GM23338 (cell line): ENCODE data around the gene FMN2. TPM values are rescaled to one million over a fixed set of nuclear protein-coding genes. Genes with fewer than 3 reads are reported as not detected.

Source experiments
- ATAC-seq: fragments of 200-7000 bp; cut with Tn5 transposase; 3 replicates; pipeline ENCODE4 v1.9.1; 2020
- DNase-seq: peaks from one replicate; pipeline ENCODE4 v3.0.0-alpha.2; 2015; ENCODE audit warnings: low spot score
- H2AFZ ChIP-seq: fragments of 200-600 bp; sonication (generic); 2 replicates; pipeline ENCODE4 v1.8.0; 2016; ENCODE audit warnings: antibody characterized with exemption, mild to moderate bottlenecking, moderate library complexity
- H3F3A ChIP-seq: fragments of 200-600 bp; sonication (generic); replicated peaks from 2 replicates; pipeline ENCODE4 v1.8.0; 2017; ENCODE audit warnings: antibody characterized with exemption, mixed run types, low read depth
- H3K27ac ChIP-seq: fragments of 200-600 bp; sonication (generic); 2 replicates; pipeline ENCODE4 v1.6.1; 2016; ENCODE audit warnings: low read depth
- H3K27me3 ChIP-seq: fragments of 200-600 bp; sonication (generic); 2 replicates; pipeline ENCODE4 v1.8.0; 2016; ENCODE audit warnings: mild to moderate bottlenecking, mixed run types, moderate library complexity; ENCODE audit not compliant: insufficient read depth
- H3K36me3 ChIP-seq: fragments of 200-600 bp; sonication (generic); 2 replicates; pipeline ENCODE4 v1.8.0; 2016; ENCODE audit warnings: mild to moderate bottlenecking; ENCODE audit not compliant: insufficient read depth
- H3K4me1 ChIP-seq: fragments of 200-600 bp; sonication (generic); 2 replicates; pipeline ENCODE4 v1.8.0; 2016; ENCODE audit warnings: mild to moderate bottlenecking, moderate library complexity; ENCODE audit not compliant: insufficient read depth
- H3K4me2 ChIP-seq: fragments of 200-600 bp; sonication (generic); 2 replicates; pipeline ENCODE4 v1.7.1; 2017; ENCODE audit warnings: mixed run types
- H3K4me3 ChIP-seq: fragments of 200-600 bp; sonication (generic); 2 replicates; pipeline ENCODE4 v1.6.1; 2016; ENCODE audit warnings: mixed run types
- H3K79me2 ChIP-seq: fragments of 200-600 bp; sonication (generic); replicated peaks from 2 replicates; pipeline ENCODE4 v1.8.0; 2017; ENCODE audit warnings: mild to moderate bottlenecking; ENCODE audit not compliant: insufficient read depth
- H3K9me2 ChIP-seq: fragments of 200-600 bp; sonication (generic); 2 replicates; pipeline ENCODE4 v1.8.0; 2017; ENCODE audit not compliant: insufficient read depth
- H4K20me1 ChIP-seq: fragments of 200-600 bp; sonication (generic); replicated peaks from 2 replicates; pipeline ENCODE4 v1.8.0; 2017; ENCODE audit warnings: mild to moderate bottlenecking; ENCODE audit not compliant: insufficient read depth
- H3K27ac Mint-ChIP-seq: 2 replicates; pipeline ENCODE4 v1.8.0; 2020; ENCODE audit warnings: inconsistent platforms, mild to moderate bottlenecking, moderate library complexity, mixed read lengths
- H3K27me3 Mint-ChIP-seq: 3 replicates; pipeline ENCODE4 v1.8.0; 2022; ENCODE audit warnings: low read depth, mild to moderate bottlenecking, moderate library complexity, mixed read lengths, inconsistent platforms; ENCODE audit not compliant: insufficient read depth, poor library complexity
- H3K36me3 Mint-ChIP-seq: 3 replicates; pipeline ENCODE4 v1.8.0; 2021; ENCODE audit warnings: low read depth, mild to moderate bottlenecking, inconsistent platforms, moderate library complexity, mixed read lengths
- H3K4me1 Mint-ChIP-seq: 3 replicates; pipeline ENCODE4 v1.8.0; 2020; ENCODE audit warnings: mild to moderate bottlenecking, inconsistent platforms, mixed read lengths
- H3K4me3 Mint-ChIP-seq: 3 replicates; pipeline ENCODE4 v1.8.0; 2021; ENCODE audit warnings: moderate library complexity, mild to moderate bottlenecking, inconsistent platforms, mixed read lengths
- H3K9me3 Mint-ChIP-seq: 3 replicates; pipeline ENCODE4 v1.8.0; 2020; ENCODE audit warnings: moderate library complexity, mild to moderate bottlenecking, inconsistent platforms, mixed read lengths
- ETS1 ChIP-seq: IDR thresholded peaks from 2 replicates; pipeline ENCODE4 v1.6.1; 2016; ENCODE audit warnings: antibody characterized with exemption
- EZH2 ChIP-seq: fragments of 200-600 bp; sonication (generic); IDR thresholded peaks from one replicate; pipeline ENCODE4 v1.8.0; 2017; ENCODE audit warnings: antibody characterized with exemption, mild to moderate bottlenecking, low read depth; ENCODE audit not compliant: unreplicated experiment
- EZH2phosphoT487 ChIP-seq: fragments of 200-600 bp; sonication (generic); IDR thresholded peaks from one replicate; pipeline ENCODE4 v1.8.1; 2018; ENCODE audit warnings: antibody characterized with exemption; ENCODE audit not compliant: unreplicated experiment
- NANOG ChIP-seq: IDR thresholded peaks from 2 replicates; pipeline ENCODE4 v1.6.1; 2016; ENCODE audit warnings: antibody characterized with exemption, borderline replicate concordance
- POLR2AphosphoS5 ChIP-seq: IDR thresholded peaks from 2 replicates; pipeline ENCODE4 v1.6.1; 2016; ENCODE audit warnings: antibody characterized with exemption, low read depth
- STAT1 ChIP-seq: IDR thresholded peaks from one replicate; pipeline ENCODE4 v1.6.1; 2016; ENCODE audit warnings: antibody characterized with exemption; ENCODE audit not compliant: unreplicated experiment
- ZNF114 ChIP-seq: fragments of 250-450 bp; sonication (Bioruptor Pico); IDR thresholded peaks from 2 replicates; pipeline ENCODE4 v1.5.0; 2020; ENCODE audit warnings: mild to moderate bottlenecking, moderate library complexity
- ZNF331 ChIP-seq: fragments of 250-450 bp; sonication (Bioruptor Pico); IDR thresholded peaks from 2 replicates; pipeline ENCODE4 v1.5.0; 2020; ENCODE audit warnings: low read depth, mild to moderate bottlenecking, moderate library complexity
- ZNF462 ChIP-seq: fragments of 250-450 bp; sonication (Bioruptor Pico); IDR thresholded peaks from 2 replicates; pipeline ENCODE4 v1.5.0; 2020; ENCODE audit warnings: mild to moderate bottlenecking, moderate library complexity
- polyA plus RNA-seq: library from polyadenylated mRNA; unstranded; fragments of >200 nt; fragmentation: Nextera tagmentation; extraction: Ambion mirVana; gene quantifications from 2 replicates; pipeline ENCODE4 v1.2.1, GENCODE V29; 2016
- total RNA-seq: library from RNA; depleted of rRNA; stranded (reverse); fragments of >200 nt; shearing (Covaris generic); gene quantifications from 2 replicates; pipeline ENCODE4 v1.2.3, GENCODE V29; 2014
- TF ChIP-seq, protein P1 (sequence below), 2 experiments: fragments of 200-600 bp in 1 of 2; sonication (generic) in 1 of 2; conservative IDR thresholded peaks; 2 replicates each; pipeline versions ENCODE4 v1.5.1 to v1.6.1; 2016 to 2017; ENCODE audit warnings: antibody characterized with exemption in 2 of 2, low read depth in 2 of 2, mild to moderate bottlenecking in 2 of 2, moderate library complexity in 1 of 2

The FMN2 gene
- total and polyA plus RNA-seq, 2 experiments from 2014 or later, result 1.5 to 2.5 TPM

DNA sequence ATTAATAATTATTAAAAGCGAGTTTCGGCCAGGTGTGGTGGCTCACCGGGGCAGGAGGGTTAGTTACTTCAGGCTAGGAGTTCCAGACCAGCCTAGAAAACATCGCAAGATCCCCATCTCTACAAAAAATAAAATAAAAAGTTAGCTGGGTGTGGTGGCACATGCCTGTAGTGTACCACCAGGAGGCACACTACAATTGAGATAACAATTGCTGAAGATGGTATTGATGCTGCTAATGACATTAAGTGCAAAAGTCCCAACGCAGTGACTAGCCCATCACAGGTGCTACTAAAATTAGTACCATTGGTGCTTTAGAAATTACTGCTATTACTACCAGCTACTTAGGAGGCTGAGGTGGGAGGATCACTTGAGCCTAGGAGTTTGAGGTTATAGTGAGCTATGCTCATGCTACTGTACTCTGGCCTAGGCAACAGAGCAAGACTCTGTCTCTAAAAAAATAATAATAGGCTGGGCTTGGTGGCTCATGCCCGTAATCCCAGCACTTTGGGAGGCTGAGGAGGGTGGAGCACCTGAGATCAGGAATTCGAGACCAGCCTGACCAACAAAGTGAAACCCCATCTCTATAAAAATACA lies 363.6 kb downstream of the FMN2 start:
- ATAC-seq, result peak; percentile 67
- DNase-seq, result peak; percentile 67
- no peaks in the 10 kb centered on the region for H3K4me1 ChIP-seq
- Mint-ChIP-seq H3K4me3 (no peak overlapping the region), H3K9me3 (no peaks in the 10 kb centered on the region), H3K4me1 (no peaks in the 10 kb centered on the region), H3K27ac (no peak overlapping the region), H3K36me3 (no peaks in the 10 kb centered on the region), H3K27me3 (no peaks in the 10 kb centered on the region)
- TF ChIP-seq EZH2, result no peak
- TF ChIP-seq, protein P1, sequence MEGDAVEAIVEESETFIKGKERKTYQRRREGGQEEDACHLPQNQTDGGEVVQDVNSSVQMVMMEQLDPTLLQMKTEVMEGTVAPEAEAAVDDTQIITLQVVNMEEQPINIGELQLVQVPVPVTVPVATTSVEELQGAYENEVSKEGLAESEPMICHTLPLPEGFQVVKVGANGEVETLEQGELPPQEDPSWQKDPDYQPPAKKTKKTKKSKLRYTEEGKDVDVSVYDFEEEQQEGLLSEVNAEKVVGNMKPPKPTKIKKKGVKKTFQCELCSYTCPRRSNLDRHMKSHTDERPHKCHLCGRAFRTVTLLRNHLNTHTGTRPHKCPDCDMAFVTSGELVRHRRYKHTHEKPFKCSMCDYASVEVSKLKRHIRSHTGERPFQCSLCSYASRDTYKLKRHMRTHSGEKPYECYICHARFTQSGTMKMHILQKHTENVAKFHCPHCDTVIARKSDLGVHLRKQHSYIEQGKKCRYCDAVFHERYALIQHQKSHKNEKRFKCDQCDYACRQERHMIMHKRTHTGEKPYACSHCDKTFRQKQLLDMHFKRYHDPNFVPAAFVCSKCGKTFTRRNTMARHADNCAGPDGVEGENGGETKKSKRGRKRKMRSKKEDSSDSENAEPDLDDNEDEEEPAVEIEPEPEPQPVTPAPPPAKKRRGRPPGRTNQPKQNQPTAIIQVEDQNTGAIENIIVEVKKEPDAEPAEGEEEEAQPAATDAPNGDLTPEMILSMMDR (conservative IDR thresholded peaks at IDR 0.05; ENCODE audit: low read depth in 2 of 2), result peak; percentile 72 to 79
- no peak for TF ChIP-seq ZNF114 (CRISPR knock-in tag)
- H3K79me2 ChIP-seq, result no peaks in the 10 kb centered on the region
- H3F3A ChIP-seq, result no peaks in the 10 kb centered on the region
- H4K20me1 ChIP-seq, result no peaks in the 10 kb centered on the region
- H3K4me3 ChIP-seq, result no peak overlapping the region
- no peaks in the 10 kb centered on the region for H3K9me2 ChIP-seq
- H3K36me3 ChIP-seq, result no peaks in the 10 kb centered on the region
- H2AFZ ChIP-seq, result no peak overlapping the region
- no peak overlapping the region for H3K4me2 ChIP-seq
- no peaks in the 10 kb centered on the region for H3K27me3 ChIP-seq
- H3K27ac ChIP-seq, result no peak overlapping the region

DNA sequence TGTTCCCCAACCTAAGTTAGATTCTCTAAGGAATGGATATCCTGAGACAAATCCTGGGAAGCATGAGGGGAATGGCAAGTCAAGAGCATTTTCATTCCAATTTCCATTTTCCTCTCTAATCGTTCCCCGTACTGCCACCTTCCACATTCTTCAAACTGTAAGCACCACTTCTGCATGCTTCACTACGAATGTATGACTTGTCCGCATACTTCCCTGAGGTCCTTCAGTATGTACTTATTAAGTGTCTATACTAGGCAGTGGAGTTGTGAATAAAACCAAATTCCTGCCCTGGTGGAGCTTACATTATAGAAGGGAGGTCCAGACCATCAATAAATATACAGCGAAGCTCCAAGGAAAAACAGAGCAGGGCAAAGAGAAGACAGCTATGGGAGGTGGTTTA lies 365.5 kb downstream of the FMN2 start:
- no peaks in the 10 kb centered on the region for H3K27me3 ChIP-seq
- Mint-ChIP-seq H3K9me3 (no peaks in the 10 kb centered on the region), H3K4me3 (no peak overlapping the region), H3K27ac (no peak overlapping the region), H3K4me1 (no peaks in the 10 kb centered on the region), H3K27me3 (no peaks in the 10 kb centered on the region), H3K36me3 (no peaks in the 10 kb centered on the region)
- no peaks in the 10 kb centered on the region for H3K36me3 ChIP-seq
- H3K4me3 ChIP-seq, result no peak overlapping the region
- no peak for TF ChIP-seq ZNF331 (CRISPR knock-in tag)
- TF ChIP-seq NANOG, result no peak
- TF ChIP-seq POLR2AphosphoS5, result no peak
- TF ChIP-seq ETS1, result no peak
- no peak for TF ChIP-seq ZNF462
- TF ChIP-seq STAT1, result no peak
- no peak for TF ChIP-seq EZH2phosphoT487
- no peak for TF ChIP-seq ZNF114 (CRISPR knock-in tag)
- H3K79me2 ChIP-seq, result no peaks in the 10 kb centered on the region
- no peak overlapping the region for H2AFZ ChIP-seq
- no peaks in the 10 kb centered on the region for H3K9me2 ChIP-seq
- DNase-seq, result no peak
- no peaks in the 10 kb centered on the region for H3K4me1 ChIP-seq
- H3K4me2 ChIP-seq, result no peak overlapping the region
- H3F3A ChIP-seq, result no peaks in the 10 kb centered on the region
- no peak for ATAC-seq
- no peak overlapping the region for H3K27ac ChIP-seq
- no peaks in the 10 kb centered on the region for H4K20me1 ChIP-seq
